Astrocyte of the spinal cord (primary cell): Measurements from ENCODE around the gene PDGFRA.

ENCODE experiments used
- DNase-seq: peaks from one replicate; pipeline ENCODE4 v3.0.0; 2011; ENCODE audit warnings: low read depth, low spot score
- H3K4me3 ChIP-seq: 2 replicates; pipeline ENCODE4 v1.5.1; 2011; ENCODE audit warnings: low read depth, mild to moderate bottlenecking, low read length, moderate library complexity
- CTCF ChIP-seq: IDR thresholded peaks from 2 replicates; pipeline ENCODE4 v1.5.1; 2012; ENCODE audit warnings: low read depth, mild to moderate bottlenecking, low read length, inconsistent platforms
- in situ Hi-C: cut with HindIII; loops from 2 replicates; pipeline ENCODE4 v1.10.0; 2017; ENCODE audit warnings: low sequenced_read_pairs

The PDGFRA gene

GRCh38 chr4:54228961-54229501, at the start of gene PDGFRA:
TSS of gene PDGFRA (plus strand) at chr4:54229293. CDS start at chr4:54258769, 29,476 bp downstream.
- in situ Hi-C loops = no loop called here
- DNase-seq = peak; percentile 89
- TF ChIP-seq CTCF = no peak
- H3K4me3 ChIP-seq = peak within 1 kb of the TSS; percentile 66

GRCh38 chr4:54184581-54184980, 44.5 kb upstream of the PDGFRA start:
- in situ Hi-C loops = no loop called here
- TF ChIP-seq CTCF = no peak
- DNase-seq = no peak
- H3K4me3 ChIP-seq = no peak overlapping the region

- no peak for TF ChIP-seq CTCF
- no peak overlapping the region for H3K4me3 ChIP-seq
- in situ Hi-C loops = no loop called here
- DNase-seq = peak; percentile 18
Measured at GRCh38 chr4:54185044-54185780, 43.9 kb upstream of the PDGFRA start.

GRCh38 chr4:54185866-54186265, 43.2 kb upstream of the PDGFRA start:
- H3K4me3 ChIP-seq = no peak overlapping the region
- DNase-seq = no peak
- in situ Hi-C loops = no loop called here
- no peak for TF ChIP-seq CTCF

- in situ Hi-C loops = no loop called here
Measured at GRCh38 chr4:54186371-54186770, 42.7 kb upstream of the PDGFRA start.

GRCh38 chr4:54187148-54187547, 41.9 kb upstream of the PDGFRA start:
- H3K4me3 ChIP-seq = no peak overlapping the region
- no peak for TF ChIP-seq CTCF
- no peak for DNase-seq
- in situ Hi-C loops = no loop called here

More at GRCh38 chr4:54186371-54186770, 42.7 kb upstream of the PDGFRA start:
- no peak for TF ChIP-seq CTCF
- H3K4me3 ChIP-seq = no peak overlapping the region
- DNase-seq = no peak
